Tibial nerve (tissue), 4 donors: ENCODE data around the gene BTBD6. TPM values are rescaled to one million over a fixed set of nuclear protein-coding genes. Genes with fewer than 3 reads are reported as not detected.
A peak's percentile ranks its signal among the peaks of the same experiment; 100 is the strongest.

Experiments used
- DNase-seq, 2 donors: peaks; one replicate each; pipeline ENCODE4 v3.0.0-alpha.2; 2019; ENCODE audit warnings: low spot score in 2 of 2
- H3K27ac ChIP-seq, 4 donors: fragments of 200-600 bp; sonication (generic) in 3 of 4; one replicate each; pipeline ENCODE4 v1.5.1; 2017 to 2019; ENCODE audit warnings: mild to moderate bottlenecking in 1 of 4
- H3K27me3 ChIP-seq, 2 donors: fragments of 200-600 bp; sonication (generic) in 1 of 2; one replicate each; pipeline versions ENCODE4 v1.5.1 to v1.6.0; 2017 to 2019
- H3K36me3 ChIP-seq, 3 donors: fragments of 200-600 bp; sonication (generic); one replicate each; pipeline ENCODE4 v1.5.1; 2018 to 2019
- H3K4me1 ChIP-seq, 4 donors: fragments of 200-600 bp; sonication (generic) in 3 of 4; one replicate each; pipeline ENCODE4 v1.5.1; 2017 to 2019
- H3K4me3 ChIP-seq, 4 donors: fragments of 200-600 bp; sonication (generic) in 3 of 4; one replicate each; pipeline ENCODE4 v1.5.1; 2017 to 2019; ENCODE audit warnings: mild to moderate bottlenecking in 1 of 4, moderate library complexity in 1 of 4
- H3K9me3 ChIP-seq, 4 donors: fragments of 200-600 bp; sonication (generic) in 3 of 4; one replicate each; pipeline ENCODE4 v1.5.1; 2017 to 2019
- CTCF ChIP-seq, 5 experiments: fragments of 200-600 bp in 3 of 5; fragments of 450-650 bp in 2 of 5; sonication (generic) in 3 of 5; IDR thresholded peaks; one replicate each; pipeline ENCODE4 v1.5.1; 2016 to 2019; ENCODE audit warnings: antibody characterized with exemption in 5 of 5, mild to moderate bottlenecking in 3 of 5, moderate library complexity in 2 of 5
- EP300 ChIP-seq, 2 donors: sonication (generic); formaldehyde crosslinking; IDR thresholded peaks; one replicate each; pipeline ENCODE4 v1.6.1; 2017; ENCODE audit warnings: antibody characterized with exemption in 2 of 2, mild to moderate bottlenecking in 1 of 2
- POLR2A ChIP-seq, 2 donors: fragments of 450-650 bp; IDR thresholded peaks; one replicate each; pipeline ENCODE4 v1.6.1; 2017; ENCODE audit warnings: antibody characterized with exemption in 2 of 2, mild to moderate bottlenecking in 2 of 2, moderate library complexity in 2 of 2
- WGBS, 2 donors: methylation state at CpG; one replicate each; pipeline ENCODE4 v1.1.5; 2018; 5-methylcytosine and 5-hydroxymethylcytosine counted together
- total RNA-seq, 4 donors: library from RNA; depleted of rRNA; stranded (reverse); fragments of >200 nt; gene quantifications; one replicate each; pipeline ENCODE4 v1.1.0, GENCODE V29; 2016

BTBD6 gene
- total RNA-seq, 4 donors from 2014 or later = 53.7 to 61.2 (median 53.9) TPM

GRCh38 chr14:105247026-105247425, 1.3 kb upstream of the BTBD6 start:
- TF ChIP-seq CTCF (IDR thresholded peaks at IDR 0.05) (no peak), EP300 (IDR thresholded peaks at IDR 0.05) (no peak)
- H3K27me3 ChIP-seq = no peaks in the 10 kb centered on the region
- peaks cover 0 to 29% (median 6%) of the 10 kb centered on the region in 4 donors for H3K4me1 ChIP-seq
- H3K27ac ChIP-seq = no peak overlapping the region
- no peak overlapping the region for H3K4me3 ChIP-seq
- no peak for DNase-seq
- H3K9me3 ChIP-seq = no peaks in the 10 kb centered on the region
- H3K36me3 ChIP-seq = peaks cover 0 to 49% (median 5%) of the 10 kb centered on the region in 3 donors
- 87 to 93% methylated on average over 16 of the region's 16 CpGs for WGBS, 2 donors

- no peak for TF ChIP-seq EP300 (IDR thresholded peaks at IDR 0.05)
- no peak for TF ChIP-seq CTCF (IDR thresholded peaks at IDR 0.05)
- no peak for TF ChIP-seq POLR2A (IDR thresholded peaks at IDR 0.05)
- H3K27ac ChIP-seq = peak overlapping the region; percentile 73 to 93 (median 80)
- 38 to 59% methylated on average over 24 to 40 of the region's 42 CpGs for WGBS, 2 donors
- H3K4me3 ChIP-seq = peak overlapping the region; percentile 31 to 71 (median 61)
- H3K27me3 ChIP-seq = no peaks in the 10 kb centered on the region
- DNase-seq = no peak
- H3K36me3 ChIP-seq = peaks cover 0 to 57% (median 5%) of the 10 kb centered on the region in 3 donors
- peaks cover 0 to 29% (median 6%) of the 10 kb centered on the region in 4 donors for H3K4me1 ChIP-seq
- H3K9me3 ChIP-seq = no peaks in the 10 kb centered on the region
Observed at GRCh38 chr14:105247715-105248367, 492 bp upstream of the BTBD6 start.

DNA sequence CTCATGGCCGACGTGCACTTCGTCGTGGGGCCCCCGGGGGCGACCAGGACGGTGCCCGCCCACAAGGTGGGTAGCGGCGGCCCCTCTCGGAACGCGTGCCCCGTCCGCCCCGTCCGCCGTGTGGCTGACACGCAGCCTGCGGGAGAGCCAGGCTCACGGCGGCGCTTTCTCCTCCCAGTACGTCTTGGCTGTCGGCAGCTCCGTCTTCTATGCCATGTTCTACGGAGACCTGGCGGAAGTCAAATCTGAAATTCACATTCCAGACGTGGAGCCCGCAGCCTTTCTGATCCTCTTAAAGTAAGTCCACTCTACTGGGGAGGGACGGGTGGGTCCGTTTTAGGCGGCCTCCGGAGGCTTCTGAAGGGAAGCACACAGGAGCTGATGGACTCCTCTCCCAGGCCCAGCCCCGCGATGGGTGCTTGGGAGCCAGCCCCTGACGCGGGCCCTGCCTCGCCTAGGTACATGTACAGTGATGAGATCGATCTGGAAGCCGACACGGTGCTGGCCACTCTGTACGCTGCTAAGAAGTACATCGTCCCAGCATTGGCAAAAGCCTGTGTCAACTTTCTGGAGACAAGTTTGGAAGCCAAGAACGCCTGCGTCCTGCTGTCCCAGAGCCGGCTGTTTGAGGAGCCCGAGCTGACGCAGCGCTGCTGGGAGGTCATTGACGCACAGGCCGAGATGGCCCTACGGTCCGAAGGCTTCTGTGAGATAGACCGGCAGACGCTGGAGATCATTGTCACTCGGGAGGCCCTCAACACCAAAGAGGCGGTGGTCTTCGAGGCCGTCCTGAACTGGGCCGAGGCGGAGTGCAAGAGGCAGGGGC, 1.1 kb downstream of the BTBD6 start:
- Histone ChIP-seq H3K4me1 (peaks cover 0 to 29% (median 6%) of the 10 kb centered on the region in 4 donors), H3K27ac (peak overlapping the region; percentile 85 to 93 (median 86)), H3K9me3 (no peaks in the 10 kb centered on the region), H3K4me3 (peak overlapping the region; percentile 23 to 71 (median 54)), H3K27me3 (no peaks in the 10 kb centered on the region), H3K36me3 (peaks cover 0 to 64% (median 5%) of the 10 kb centered on the region in 3 donors)
- 44 to 49% methylated on average over 55 to 56 of the region's 62 CpGs for WGBS, 2 donors
- no peak for DNase-seq
- TF ChIP-seq CTCF (IDR thresholded peaks at IDR 0.05) = no peak
- no peak for TF ChIP-seq POLR2A (IDR thresholded peaks at IDR 0.05)
- peak in 1 of 2 donors; percentile 7 for TF ChIP-seq EP300 (IDR thresholded peaks at IDR 0.05)

GRCh38 chr14:105250008-105250366, 1.7 kb downstream of the BTBD6 start:
- H3K4me1 ChIP-seq = peaks cover 0 to 29% (median 6%) of the 10 kb centered on the region in 4 donors
- DNase-seq = no peak
- peak overlapping the region in 2 of 4 donors; percentile 85 to 93 for H3K27ac ChIP-seq
- TF ChIP-seq POLR2A (IDR thresholded peaks at IDR 0.05) (no peak), EP300 (IDR thresholded peaks at IDR 0.05) (no peak), CTCF (IDR thresholded peaks at IDR 0.05) (no peak)
- no peaks in the 10 kb centered on the region for H3K9me3 ChIP-seq
- H3K36me3 ChIP-seq = peaks cover 0 to 65% (median 5%) of the 10 kb centered on the region in 3 donors
- H3K27me3 ChIP-seq = no peaks in the 10 kb centered on the region
- no peak overlapping the region for H3K4me3 ChIP-seq
- 93 to 96% methylated on average over 8 to 12 of the region's 16 CpGs for WGBS, 2 donors

- H3K9me3 ChIP-seq = no peaks in the 10 kb centered on the region
- peaks cover 0 to 73% (median 5%) of the 10 kb centered on the region in 3 donors for H3K36me3 ChIP-seq
- no peak for DNase-seq
- TF ChIP-seq EP300 (IDR thresholded peaks at IDR 0.05) = no peak
- no peak for TF ChIP-seq CTCF (IDR thresholded peaks at IDR 0.05)
- no peak for TF ChIP-seq POLR2A (IDR thresholded peaks at IDR 0.05)
- H3K4me1 ChIP-seq = peaks cover 0 to 32% (median 6%) of the 10 kb centered on the region in 4 donors
- H3K4me3 ChIP-seq = no peak overlapping the region
- WGBS, 2 donors = 63 to 64% methylated on average over 4 of the region's 4 CpGs
- H3K27ac ChIP-seq = no peak overlapping the region
- H3K27me3 ChIP-seq = no peaks in the 10 kb centered on the region
Observed at GRCh38 chr14:105250986-105251385, 2.7 kb downstream of the BTBD6 start.
